GM18505 (cell line): ENCODE results near the gene RAB10.
"Not testable (repeated sequence)": the region's sequence is repeated elsewhere in the genome, so short reads cannot be mapped to it uniquely, and the experiment has no call there.

ENCODE experiments used
- ATAC-seq: cut with Tn5 transposase; IDR thresholded peaks from one replicate; pipeline ENCODE4 v1.9.1; 2021; ENCODE audit not compliant: unreplicated experiment
- POLR2A ChIP-seq: IDR thresholded peaks from 4 replicates; pipeline ENCODE4 v1.6.1; 2011; ENCODE audit warnings: borderline replicate concordance; ENCODE audit not compliant: insufficient read depth, insufficient read length; ENCODE audit errors: extremely low read depth

Gene RAB10

DNA sequence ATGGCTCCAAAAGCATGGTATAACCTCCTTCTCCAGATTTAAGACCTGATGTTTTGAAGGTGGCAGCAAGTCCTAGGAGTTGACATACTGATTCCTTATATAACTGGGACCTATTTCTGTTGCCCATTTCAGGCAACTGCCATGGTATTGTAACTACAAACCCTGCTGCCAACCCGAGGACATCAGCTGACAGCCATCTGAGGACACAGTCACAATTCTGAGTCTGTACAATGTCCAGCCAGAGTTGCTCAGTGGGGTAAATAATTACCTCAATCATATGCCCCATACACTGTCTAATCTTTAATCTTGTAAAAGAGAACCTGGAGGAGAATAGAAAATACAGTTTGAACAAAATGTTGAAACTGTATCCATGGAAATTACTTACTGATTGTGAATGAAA lies 130.3 kb downstream of the RAB10 start:
- ATAC-seq: no peak
- no peak for TF ChIP-seq POLR2A

DNA sequence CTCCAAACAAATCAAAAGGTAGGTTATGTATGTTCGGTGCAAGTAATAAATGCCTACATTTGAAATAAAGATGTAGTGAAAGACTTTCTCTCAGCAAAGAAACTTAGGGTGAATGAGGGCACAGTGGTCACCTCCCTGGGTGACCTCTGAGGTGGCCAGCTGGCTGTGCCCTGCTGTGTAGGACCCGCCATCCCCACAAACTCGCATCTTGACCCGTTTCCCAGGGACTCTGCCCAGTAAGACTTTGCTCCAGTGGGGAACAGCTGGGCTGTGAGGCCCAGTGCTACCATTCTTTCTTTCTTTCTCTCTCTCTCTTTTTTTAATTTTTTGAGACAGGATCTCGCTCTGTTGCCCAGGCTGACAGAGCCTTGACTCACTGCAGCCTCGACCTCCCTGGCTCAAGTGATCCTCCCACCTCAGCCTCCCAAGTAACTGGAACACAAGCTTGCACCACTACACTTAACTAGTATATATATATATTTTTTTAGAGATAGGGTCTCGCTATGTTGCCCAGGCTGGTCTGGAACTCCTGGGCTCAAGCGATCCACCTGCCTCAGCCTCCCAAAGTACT lies 130.8 kb downstream of the RAB10 start:
- ATAC-seq: no peak
- no peak for TF ChIP-seq POLR2A

DNA sequence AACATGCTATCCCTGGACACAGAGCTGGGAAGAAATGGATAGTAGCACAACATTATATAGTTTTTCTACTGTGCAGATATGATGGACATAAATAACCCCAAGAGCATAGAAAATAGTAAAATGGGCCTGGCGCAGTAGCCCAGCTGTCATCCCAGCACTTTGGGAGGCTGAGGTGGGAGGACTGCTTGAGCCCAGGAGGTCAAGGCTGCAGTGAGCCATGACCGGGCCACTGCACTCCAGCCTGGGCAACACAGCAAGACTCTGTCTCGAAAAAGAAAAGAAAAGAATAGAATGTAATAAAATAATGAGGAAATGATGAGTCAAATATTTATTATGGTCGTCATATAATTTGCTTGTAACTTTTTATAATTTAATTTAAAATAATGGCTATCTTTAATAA lies 131.5 kb downstream of the RAB10 start:
- ATAC-seq: no peak
- no peak for TF ChIP-seq POLR2A

DNA sequence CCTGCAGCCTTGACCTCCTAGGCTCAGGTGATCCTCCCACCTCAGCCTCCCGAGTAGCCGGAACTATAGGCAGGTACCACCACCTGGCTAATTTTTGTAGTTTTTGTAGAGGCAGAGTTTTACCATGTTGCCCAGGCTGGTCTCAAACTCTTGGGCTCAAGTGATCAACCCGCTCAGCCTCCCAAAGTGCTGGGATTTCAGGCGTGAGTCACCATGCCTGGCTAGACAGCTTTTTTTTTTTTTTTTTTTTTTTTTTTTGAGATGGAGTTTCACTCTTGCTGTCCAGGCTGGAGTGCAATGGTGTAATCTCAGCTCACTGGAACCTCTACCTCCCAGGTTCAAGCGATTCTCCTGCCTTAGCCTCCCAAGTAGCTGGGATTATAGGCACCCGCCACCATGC lies 132.7 kb downstream of the RAB10 start:
- ATAC-seq: not testable (repeated sequence)

DNA sequence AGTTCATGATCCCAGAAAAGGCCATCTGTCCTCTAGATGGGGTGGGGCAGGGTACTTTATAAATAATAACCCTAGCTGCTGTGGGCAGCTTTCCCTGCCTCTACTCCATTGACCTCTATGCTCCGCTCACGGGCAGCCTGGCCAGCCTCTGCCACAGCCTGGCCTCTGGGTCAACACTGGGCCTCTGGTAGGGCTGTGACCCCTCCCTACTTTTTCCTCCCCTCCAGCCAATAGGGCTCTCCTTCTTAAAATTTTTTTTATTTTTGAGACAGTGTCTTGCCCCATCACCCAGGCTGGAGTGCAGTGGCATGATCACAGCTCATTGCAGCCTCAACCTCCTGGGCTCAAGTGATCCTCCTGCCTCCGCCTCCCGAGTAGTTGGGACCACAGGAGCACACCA lies 134.9 kb downstream of the RAB10 start:
- ATAC-seq: no peak
- TF ChIP-seq POLR2A: no peak

DNA sequence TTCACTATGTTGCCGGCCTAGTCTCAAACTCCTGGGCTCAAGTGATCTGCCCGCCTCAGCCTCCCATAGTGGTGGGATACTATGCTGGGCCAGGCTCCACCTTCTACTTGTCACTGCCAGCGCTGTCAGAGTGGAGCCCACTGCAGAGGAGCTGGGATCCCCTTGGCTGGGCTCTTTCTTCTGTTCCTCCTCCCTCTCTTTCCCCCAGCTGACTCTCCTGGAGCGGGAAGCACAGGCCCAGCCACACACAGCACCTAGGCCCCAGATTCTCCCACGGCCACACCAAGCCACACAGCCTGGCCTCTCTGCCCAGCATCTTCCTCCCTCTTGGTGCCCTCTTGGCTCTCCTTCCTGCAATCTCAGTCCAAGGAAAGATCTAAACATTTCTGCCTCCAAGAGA lies 135.3 kb downstream of the RAB10 start:
- no peak for ATAC-seq
- no peak for TF ChIP-seq POLR2A

DNA sequence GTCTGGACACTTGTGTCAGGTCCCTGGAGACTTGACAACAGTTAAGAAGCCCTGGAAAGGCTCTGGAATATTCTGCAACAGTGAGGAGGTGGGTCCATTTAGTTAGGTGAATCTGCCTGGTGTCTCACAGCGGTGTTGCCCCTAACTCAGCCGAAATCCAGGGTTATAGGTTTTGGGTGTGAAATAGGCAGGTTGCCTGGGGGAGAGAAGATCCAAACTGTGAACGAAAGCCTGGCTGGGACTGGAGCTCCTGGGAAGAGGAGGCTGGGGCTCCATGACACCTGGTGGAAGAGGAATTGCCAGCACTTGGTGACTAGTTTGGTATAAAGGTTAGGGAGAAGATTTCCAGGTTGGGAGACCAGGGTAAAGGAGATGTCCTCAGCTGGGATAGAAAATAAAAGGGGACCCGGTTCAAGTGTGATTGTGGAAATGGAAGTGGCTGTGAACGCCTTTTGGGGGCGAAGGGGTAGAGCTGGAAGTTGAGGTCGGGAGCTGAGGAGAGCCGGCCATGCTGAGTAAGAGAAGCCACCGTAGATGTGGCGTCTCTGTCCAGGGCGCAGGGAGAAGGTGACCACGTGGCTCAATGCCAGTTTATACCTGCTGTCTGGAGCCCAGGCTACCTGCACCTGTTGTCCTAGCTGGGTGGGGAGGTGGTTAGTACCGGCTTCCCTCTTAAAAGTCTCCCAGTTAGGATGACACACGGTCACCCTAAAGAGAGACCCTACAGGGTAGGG lies 136.0 kb downstream of the RAB10 start:
- TF ChIP-seq POLR2A: no peak
- ATAC-seq: no peak

DNA sequence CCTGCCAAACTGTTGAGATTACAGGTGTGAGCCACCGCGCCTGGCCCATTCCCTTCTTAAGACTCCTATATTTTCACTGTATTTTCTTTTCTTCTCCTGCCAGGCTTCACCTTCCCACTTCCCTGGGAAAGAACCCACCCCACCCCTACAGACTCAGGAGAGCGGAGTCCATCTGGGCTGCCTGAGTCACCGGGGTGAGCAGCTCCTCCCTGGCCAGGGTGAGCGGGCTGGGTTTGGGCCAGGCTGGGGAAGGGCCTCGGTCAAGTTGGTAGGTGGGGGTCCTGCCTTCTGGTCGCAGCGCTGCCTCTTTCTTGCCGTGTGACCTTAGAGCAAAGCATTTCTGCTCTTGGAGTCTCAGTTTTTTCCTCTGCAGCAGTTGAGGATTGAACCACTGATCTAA lies 136.9 kb downstream of the RAB10 start:
- no peak for ATAC-seq
- TF ChIP-seq POLR2A: no peak

DNA sequence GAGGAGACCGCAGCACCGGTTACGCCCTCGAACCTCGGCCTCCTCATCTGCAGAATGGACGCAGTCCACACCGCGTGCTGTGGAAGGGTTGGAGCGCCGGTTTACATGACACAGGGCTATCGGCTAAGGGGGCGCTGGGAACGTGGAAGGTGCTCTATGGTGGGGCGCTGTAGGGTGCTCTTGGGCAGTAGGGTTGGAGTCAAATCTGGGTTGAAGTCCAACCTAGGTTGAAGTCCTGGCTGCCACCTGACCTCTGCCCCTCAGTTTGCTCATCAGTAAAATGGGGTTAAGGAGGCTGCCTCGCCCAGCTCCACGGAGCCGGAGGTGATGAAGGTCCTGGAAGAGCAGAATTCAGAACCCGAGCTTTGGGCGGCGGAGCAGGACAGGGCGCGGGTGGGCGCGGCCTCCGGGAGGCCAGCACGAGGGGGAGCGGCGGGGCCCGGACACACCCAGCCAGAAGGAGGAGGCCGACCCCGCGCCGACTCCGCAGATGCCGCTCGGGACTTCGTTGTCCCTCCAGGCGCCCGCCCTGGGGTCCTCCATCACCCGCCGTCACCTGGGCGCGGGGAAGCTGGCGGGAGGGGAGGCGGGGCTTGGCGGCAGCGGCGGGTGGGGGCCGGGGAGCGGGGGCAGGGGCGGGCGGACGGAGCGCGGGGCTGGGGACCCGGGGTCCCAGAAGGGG lies 138.4 kb downstream of the RAB10 start:
- TF ChIP-seq POLR2A: no peak
- no peak for ATAC-seq

DNA sequence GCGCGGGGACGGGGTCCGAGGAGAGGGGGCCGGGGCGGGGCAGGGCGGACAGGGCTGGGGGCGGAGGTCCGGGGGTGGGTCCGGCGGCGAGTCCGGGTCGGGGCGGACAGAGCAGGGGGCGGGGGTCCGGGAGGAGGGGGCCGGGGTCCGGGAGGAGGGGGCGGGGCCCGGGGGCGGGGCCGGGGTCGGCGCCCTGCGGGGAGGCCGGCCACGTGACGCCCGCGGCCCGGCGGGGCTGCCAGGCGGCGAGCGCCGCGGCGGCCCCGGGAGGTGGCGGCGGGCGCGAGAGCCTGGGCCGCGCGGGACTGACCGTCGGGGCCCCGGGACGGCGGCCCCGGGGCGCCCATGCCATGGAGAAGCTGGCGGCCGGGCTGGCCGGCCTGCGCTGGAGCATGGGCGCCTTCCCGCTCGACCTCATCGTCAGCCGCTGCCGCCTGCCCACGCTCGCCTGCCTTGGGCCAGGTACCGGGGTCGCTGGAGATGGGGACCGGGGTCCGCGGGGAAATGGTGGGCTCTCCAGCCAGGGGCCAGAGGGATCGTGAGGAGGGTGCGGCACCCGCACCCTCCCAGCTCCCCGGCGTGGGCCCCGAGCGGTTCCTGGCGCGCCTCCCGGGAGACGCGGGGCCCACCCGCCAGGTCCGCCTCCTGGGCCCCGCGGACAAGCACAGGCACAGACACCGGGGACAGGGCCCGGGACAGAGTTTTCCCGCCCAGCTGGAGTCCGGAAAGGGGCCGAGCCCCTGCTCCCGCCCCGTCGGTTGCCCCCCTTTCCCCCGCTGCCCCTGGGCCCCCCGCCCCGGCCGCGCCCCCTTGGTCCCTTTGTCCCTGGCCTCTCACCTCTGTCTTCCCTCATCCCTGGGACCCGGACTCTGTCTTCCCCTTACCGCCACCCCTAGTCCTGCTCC lies 139.2 kb downstream of the RAB10 start, which contains the start of gene GAREM2:
TSS of gene GAREM2 (plus strand) at position 218 of the 905 bp plus-strand sequence. CDS start at position 351, 133 bp downstream.
- TF ChIP-seq POLR2A: no peak

DNA sequence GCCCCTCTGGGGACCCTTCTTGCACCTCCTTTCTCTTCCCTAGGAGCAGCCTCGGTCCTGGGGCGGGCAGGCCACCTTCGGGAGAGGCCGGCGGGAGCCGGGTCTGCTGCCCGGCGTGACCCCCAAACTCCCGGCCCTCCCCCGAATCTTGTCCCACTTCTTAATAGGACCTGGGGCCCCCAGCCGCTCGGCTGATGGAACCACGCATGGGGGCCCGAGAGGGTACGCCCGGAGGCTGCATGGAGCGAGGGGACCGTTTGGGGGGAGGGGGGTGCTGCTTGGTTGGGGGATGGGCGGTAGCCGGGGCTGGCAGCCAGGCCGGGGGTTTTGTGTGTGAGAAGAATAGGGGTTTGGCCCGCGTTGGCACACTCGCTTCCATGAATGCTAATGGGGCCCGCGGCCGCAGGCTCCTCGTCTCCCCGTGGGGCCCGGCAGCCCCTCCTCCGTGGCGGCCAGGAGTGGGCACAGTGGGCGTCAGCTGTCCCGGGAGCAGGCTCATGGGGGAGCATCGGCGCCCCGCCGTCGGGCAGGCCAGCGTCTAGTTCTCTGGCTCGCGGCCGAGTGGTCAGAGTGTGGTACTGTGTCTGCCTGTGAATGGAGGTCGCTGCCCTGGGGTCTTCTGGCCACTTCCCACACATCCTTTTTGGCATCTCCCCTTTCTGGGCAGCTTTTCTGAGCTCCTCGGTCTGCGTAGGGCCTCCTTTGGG lies 140.0 kb downstream of the RAB10 start:
- no peak for ATAC-seq
- TF ChIP-seq POLR2A: no peak

More for the DNA sequence above, 139.2 kb downstream of the RAB10 start, which contains the start of gene GAREM2:
- ATAC-seq: no peak

DNA sequence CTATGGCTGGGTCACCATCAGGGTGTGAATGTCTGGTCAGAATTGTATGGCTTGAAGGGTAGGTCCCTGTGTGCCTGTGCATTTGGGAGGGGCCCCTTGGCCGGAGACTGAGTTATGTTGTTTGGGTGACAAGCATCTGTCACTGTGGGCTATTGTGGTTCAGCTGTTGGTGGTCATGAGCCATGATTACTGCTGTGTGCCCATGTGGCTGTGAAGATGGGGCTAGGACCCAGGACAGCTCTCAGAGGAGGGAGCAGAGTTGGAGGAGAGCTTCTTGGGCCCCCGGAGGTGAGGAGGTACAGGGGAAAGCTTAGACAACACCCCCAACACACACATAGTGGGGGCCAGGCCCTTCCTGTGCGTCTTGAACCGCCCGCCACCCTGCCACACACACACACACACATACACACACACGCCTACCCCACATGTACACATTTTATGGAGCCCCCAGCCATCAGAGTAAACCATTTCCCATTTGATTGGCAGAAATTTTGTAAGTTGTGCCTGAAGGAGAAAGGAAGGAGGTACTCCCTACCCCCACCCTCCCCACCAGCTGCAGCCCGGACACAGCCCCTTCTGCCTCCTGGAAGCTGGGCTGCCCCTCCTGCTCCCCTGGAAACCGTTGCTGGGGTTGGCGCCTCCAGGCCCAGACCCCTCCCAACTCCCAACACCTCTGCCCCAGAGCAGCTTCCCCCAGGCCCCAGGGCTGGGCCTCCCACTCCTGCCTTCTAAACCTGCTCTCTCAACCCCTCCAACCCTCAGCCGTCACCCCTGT lies 141.0 kb downstream of the RAB10 start:
- no peak for TF ChIP-seq POLR2A
- no peak for ATAC-seq
